ENCODE results near the gene TFAP2D.

TFAP2D gene

GRCh38 chr6:50713226-50713625 is at the start of gene TFAP2D:
TSS of gene TFAP2D (plus strand) at chr6:50713526. CDS start at chr6:50714056, 530 bp downstream.
- FAIRE-seq: no peak

- no peak for FAIRE-seq
Measured at GRCh38 chr6:50663806-50664205, 49.5 kb upstream of the TFAP2D start.

GRCh38 chr6:50666089-50666488 is 47.2 kb upstream of the TFAP2D start:
- FAIRE-seq: no peak

- FAIRE-seq: no peak
Measured at GRCh38 chr6:50681213-50681824, 32.0 kb upstream of the TFAP2D start.

GRCh38 chr6:50689210-50689609 is 24.1 kb upstream of the TFAP2D start:
- FAIRE-seq: no peak

GRCh38 chr6:50691814-50692495 is 21.4 kb upstream of the TFAP2D start:
- no peak for FAIRE-seq

GRCh38 chr6:50698546-50698945 is 14.8 kb upstream of the TFAP2D start:
- no peak for FAIRE-seq

- no peak for FAIRE-seq
Measured at GRCh38 chr6:50699051-50699775, 14.1 kb upstream of the TFAP2D start.

- FAIRE-seq: no peak
Measured at GRCh38 chr6:50706575-50706974, 6.8 kb upstream of the TFAP2D start.

- no peak for FAIRE-seq
Measured at GRCh38 chr6:50707191-50707590, 6.1 kb upstream of the TFAP2D start.

GRCh38 chr6:50707652-50708300 is 5.5 kb upstream of the TFAP2D start:
- no peak for FAIRE-seq

GRCh38 chr6:50708664-50709365 is 4.5 kb upstream of the TFAP2D start:
- no peak for FAIRE-seq

- no peak for FAIRE-seq
Measured at GRCh38 chr6:50709366-50709734, 4.0 kb upstream of the TFAP2D start.

- no peak for FAIRE-seq
Measured at GRCh38 chr6:50711686-50712085, 1.6 kb upstream of the TFAP2D start.

- FAIRE-seq: no peak
Measured at GRCh38 chr6:50712291-50712690, 1.0 kb upstream of the TFAP2D start.

- FAIRE-seq: no peak
Measured at GRCh38 chr6:50713977-50714486, 706 bp downstream of the TFAP2D start.

GRCh38 chr6:50714487-50715379 is 1.4 kb downstream of the TFAP2D start:
- no peak for FAIRE-seq

- no peak for FAIRE-seq
Measured at GRCh38 chr6:50716899-50717509, 3.7 kb downstream of the TFAP2D start.

- FAIRE-seq: no peak
Measured at GRCh38 chr6:50717734-50718457, 4.6 kb downstream of the TFAP2D start.

- FAIRE-seq: no peak
Measured at GRCh38 chr6:50718566-50718965, 5.2 kb downstream of the TFAP2D start.

Measured in colon (tissue), 2 donors.